ENCODE data around the gene CYTH3. TPM values are rescaled to one million over a fixed set of nuclear protein-coding genes. Genes with fewer than 3 reads are reported as not detected.

The CYTH3 gene
- total and polyA plus RNA-seq, 2 of the 13 experiments (the other 11 are each of a cell fraction or from before 2014, with no cell fraction given): 3.1 to 3.8 TPM

GRCh38 chr7:6272481-6273323, at the start of gene CYTH3 (continued):
- TF ChIP-seq IKZF5 (CRISPR knock-in tag; IDR thresholded peaks at IDR 0.05) (peak; percentile 17; the same call in 1 of the 2 replicates), HNF4A (CRISPR knock-in tag; IDR thresholded peaks at IDR 0.05) (no peak), ZHX1 (CRISPR knock-in tag; IDR thresholded peaks at IDR 0.05; ENCODE audit: low read depth) (no peak), ZNF18 (CRISPR knock-in tag; IDR thresholded peaks at IDR 0.05; ENCODE audit: insufficient replicate concordance) (no peak), ZNF556 (CRISPR knock-in tag; IDR thresholded peaks at IDR 0.05; ENCODE audit: borderline replicate concordance) (no peak), ZNF431 (CRISPR knock-in tag; IDR thresholded peaks at IDR 0.05; ENCODE audit: borderline replicate concordance, low read depth) (0 out of 2 replicates have a peak, but pooled peaks have one; percentile 23), DNMT3B (CRISPR knock-in tag; conservative IDR thresholded peaks at IDR 0.05) (no peak), ZBTB4 (CRISPR knock-in tag; IDR thresholded peaks at IDR 0.05; ENCODE audit: borderline replicate concordance) (no peak), ARHGAP35 (CRISPR knock-in tag; IDR thresholded peaks at IDR 0.05; ENCODE audit: borderline replicate concordance) (no peak), HCFC1 (IDR thresholded peaks at IDR 0.05; ENCODE audit: low read depth, low read length) (no peak), TFDP2 (CRISPR knock-in tag; IDR thresholded peaks at IDR 0.05) (no peak)
